HL-60 (cell line): ENCODE data around the gene SLC16A9.

Experiments
- GABPA ChIP-seq: IDR thresholded peaks from 2 replicates; pipeline ENCODE4 v1.6.1; 2012; ENCODE audit warnings: low read depth
- POLR2AphosphoS5 ChIP-seq: IDR thresholded peaks from 2 replicates; pipeline ENCODE4 v1.6.1; 2012; ENCODE audit warnings: low read depth
- REST ChIP-seq: IDR thresholded peaks from 2 replicates; pipeline ENCODE4 v1.6.1; 2012; ENCODE audit warnings: low read depth; ENCODE audit not compliant: insufficient replicate concordance
- TF ChIP-seq, protein P1 (sequence below): IDR thresholded peaks from one replicate; pipeline ENCODE4 v1.5.1; 2011; ENCODE audit warnings: low read length, control low read depth, inconsistent platforms; ENCODE audit not compliant: insufficient read depth

DNA sequence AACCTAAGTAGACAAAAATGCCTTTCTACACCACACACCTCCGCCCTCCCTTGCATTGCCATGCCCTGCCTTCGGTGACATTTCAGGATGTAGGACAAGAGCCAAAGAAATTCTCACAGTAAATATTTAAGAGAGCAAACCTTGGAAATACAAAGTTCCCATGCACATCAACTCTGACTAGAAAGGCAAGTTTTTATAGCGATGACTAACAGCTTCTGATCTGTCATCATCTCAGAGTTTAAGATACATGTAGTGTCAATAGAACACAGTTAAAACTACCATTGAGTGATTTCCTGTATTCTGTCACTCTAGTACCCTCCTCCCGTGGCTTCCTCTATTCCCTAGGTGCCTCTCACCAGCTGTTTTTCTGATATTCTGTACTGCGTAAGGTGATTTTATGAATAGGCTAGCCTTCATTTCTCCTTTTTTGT is 20.7 kb downstream of the SLC16A9 start:
- TF ChIP-seq, protein P1, sequence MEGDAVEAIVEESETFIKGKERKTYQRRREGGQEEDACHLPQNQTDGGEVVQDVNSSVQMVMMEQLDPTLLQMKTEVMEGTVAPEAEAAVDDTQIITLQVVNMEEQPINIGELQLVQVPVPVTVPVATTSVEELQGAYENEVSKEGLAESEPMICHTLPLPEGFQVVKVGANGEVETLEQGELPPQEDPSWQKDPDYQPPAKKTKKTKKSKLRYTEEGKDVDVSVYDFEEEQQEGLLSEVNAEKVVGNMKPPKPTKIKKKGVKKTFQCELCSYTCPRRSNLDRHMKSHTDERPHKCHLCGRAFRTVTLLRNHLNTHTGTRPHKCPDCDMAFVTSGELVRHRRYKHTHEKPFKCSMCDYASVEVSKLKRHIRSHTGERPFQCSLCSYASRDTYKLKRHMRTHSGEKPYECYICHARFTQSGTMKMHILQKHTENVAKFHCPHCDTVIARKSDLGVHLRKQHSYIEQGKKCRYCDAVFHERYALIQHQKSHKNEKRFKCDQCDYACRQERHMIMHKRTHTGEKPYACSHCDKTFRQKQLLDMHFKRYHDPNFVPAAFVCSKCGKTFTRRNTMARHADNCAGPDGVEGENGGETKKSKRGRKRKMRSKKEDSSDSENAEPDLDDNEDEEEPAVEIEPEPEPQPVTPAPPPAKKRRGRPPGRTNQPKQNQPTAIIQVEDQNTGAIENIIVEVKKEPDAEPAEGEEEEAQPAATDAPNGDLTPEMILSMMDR: no peak
- TF ChIP-seq GABPA (no peak), POLR2AphosphoS5 (no peak), REST (no peak)
